H1 (cell line): ENCODE measurements around the gene ACSM2A. TPM values are rescaled to one million over a fixed set of nuclear protein-coding genes. Genes with fewer than 3 reads are reported as not detected.

Experiments used
- CTCF ChIA-PET: fragments of 300-600 bp; sonication (Branson Sonifier 250); formaldehyde crosslinking; loops from one replicate; lab custom pipeline; 2021; ENCODE audit not compliant: partially characterized antibody; lab: Charles Lee
- POLR2A ChIA-PET: fragments of 300-600 bp; sonication (Branson Sonifier 250); formaldehyde crosslinking; loops from one replicate; lab custom pipeline; 2021; ENCODE audit warnings: inconsistent platforms; ENCODE audit not compliant: partially characterized antibody; lab: Charles Lee
- DNase-seq, 2 experiments: peaks; one replicate each; pipeline versions ENCODE4 v3.0.0 to v3.0.0-alpha.2; 2010 to 2022; ENCODE audit warnings: low spot score in 2 of 2, low read depth in 1 of 2, mixed read lengths in 1 of 2
- FAIRE-seq: peaks from 2 replicates; lab custom pipeline; 2011; peaks lifted over from hg19 to GRCh38; lab: Jason Lieb, UNC
- H2AFZ ChIP-seq: 2 replicates; pipeline ENCODE4 v1.8.1; 2012; ENCODE audit warnings: low read length, inconsistent platforms
- H2AK5ac ChIP-seq: 2 replicates; pipeline ENCODE4 v1.6.1; 2013; ENCODE audit warnings: low read depth, low read length
- H2BK120ac ChIP-seq: replicated peaks from 2 replicates; pipeline ENCODE3; 2013; ENCODE audit warnings: low read depth, low read length, inconsistent platforms
- H2BK12ac ChIP-seq: 2 replicates; pipeline ENCODE4 v1.6.1; 2013; ENCODE audit warnings: low read depth, low read length
- H2BK15ac ChIP-seq: 2 replicates; pipeline ENCODE4 v1.6.1; 2013; ENCODE audit warnings: low read length
- H2BK20ac ChIP-seq: 2 replicates; pipeline ENCODE4 v1.6.1; 2013; ENCODE audit warnings: low read length
- H2BK5ac ChIP-seq: 2 replicates; pipeline ENCODE4 v1.6.1; 2013; ENCODE audit warnings: low read depth, low read length
- H3K14ac ChIP-seq: 2 replicates; pipeline ENCODE4 v1.6.1; 2013; ENCODE audit warnings: inconsistent platforms; ENCODE audit not compliant: insufficient read length
- H3K18ac ChIP-seq: 2 replicates; pipeline ENCODE4 v1.6.1; 2013; ENCODE audit warnings: low read length; ENCODE audit errors: extremely low read depth
- H3K23ac ChIP-seq: 2 replicates; pipeline ENCODE4 v1.6.1; 2013; ENCODE audit warnings: inconsistent platforms; ENCODE audit not compliant: insufficient read length
- H3K23me2 ChIP-seq: 2 replicates; pipeline ENCODE4 v1.6.1; 2013; ENCODE audit warnings: low read depth, low read length
- H3K27ac ChIP-seq: 2 replicates; pipeline ENCODE4 v1.6.1; 2011; ENCODE audit warnings: low read depth, low read length, inconsistent platforms
- H3K27me3 ChIP-seq, 4 experiments: replicated peaks in 1 of 4; 1 replicate in 1 of 4; 2 replicates in 3 of 4; pipeline versions ENCODE4 v1.6.1 to v1.8.1; 2011 to 2013; ENCODE audit warnings: low read length in 3 of 4, mild to moderate bottlenecking in 3 of 4, inconsistent platforms in 2 of 4, mixed read lengths in 2 of 4, moderate library complexity in 1 of 4; ENCODE audit not compliant: control insufficient read depth in 3 of 4, insufficient read depth in 3 of 4; ENCODE audit errors: extremely low read depth in 1 of 4
- H3K36me3 ChIP-seq, 4 experiments: 2 replicates each; pipeline versions ENCODE4 v1.6.1 to v1.8.1; 2011 to 2013; ENCODE audit warnings: mild to moderate bottlenecking in 4 of 4, low read length in 3 of 4, moderate library complexity in 2 of 4, control low read depth in 1 of 4, inconsistent platforms in 1 of 4; ENCODE audit not compliant: insufficient read depth in 4 of 4, control insufficient read depth in 2 of 4
- H3K4ac ChIP-seq: replicated peaks from 2 replicates; pipeline ENCODE3; 2013; ENCODE audit warnings: low read length, low read depth, mixed read lengths, inconsistent platforms; ENCODE audit not compliant: insufficient read length
- H3K4me1 ChIP-seq, 4 experiments: replicated peaks in 1 of 4; 1 replicate in 1 of 4; 2 replicates in 3 of 4; pipeline versions ENCODE4 v1.6.1 to v1.8.1; 2011 to 2013; ENCODE audit warnings: low read length in 3 of 4, inconsistent platforms in 2 of 4, mixed read lengths in 1 of 4; ENCODE audit not compliant: insufficient read depth in 4 of 4, control insufficient read depth in 3 of 4
- H3K4me2 ChIP-seq, 2 experiments: 2 replicates each; pipeline versions ENCODE4 v1.6.1 to v1.8.1; 2011 to 2013; ENCODE audit warnings: low read depth in 2 of 2, low read length in 2 of 2, control low read depth in 1 of 2, inconsistent platforms in 1 of 2, mild to moderate bottlenecking in 1 of 2; ENCODE audit not compliant: insufficient read depth in 1 of 2
- H3K4me3 ChIP-seq, 4 experiments: fragments of 200-600, 300-600 bp in 1 of 4; sonication (generic), shearing (Covaris generic), sonication (Bioruptor Twin) in 1 of 4; 2 replicates each; pipeline versions ENCODE4 v1.5.1 to v1.8.1; 2011 to 2016; ENCODE audit warnings: low read length in 4 of 4, low read depth in 3 of 4, control low read depth in 2 of 4, inconsistent platforms in 2 of 4, mild to moderate bottlenecking in 2 of 4, mixed read lengths in 1 of 4, moderate library complexity in 1 of 4; ENCODE audit not compliant: insufficient read depth in 2 of 4; ENCODE audit errors: extremely low read depth in 1 of 4
- H3K56ac ChIP-seq: replicated peaks from 2 replicates; pipeline ENCODE3; 2013; ENCODE audit warnings: low read depth, mild to moderate bottlenecking, mixed read lengths, low read length, inconsistent platforms; ENCODE audit not compliant: insufficient read length
- H3K79me1 ChIP-seq: 2 replicates; pipeline ENCODE4 v1.6.1; 2013; ENCODE audit warnings: low read depth, low read length, control low read depth
- H3K79me2 ChIP-seq, 2 experiments: 2 replicates each; pipeline versions ENCODE4 v1.6.1 to v1.8.1; 2012 to 2013; ENCODE audit warnings: low read length in 2 of 2, mild to moderate bottlenecking in 2 of 2, inconsistent platforms in 1 of 2; ENCODE audit not compliant: insufficient read depth in 2 of 2, control insufficient read depth in 1 of 2
- H3K9ac ChIP-seq, 4 experiments: replicated peaks in 1 of 4; 1 replicate in 1 of 4; 2 replicates in 3 of 4; pipeline versions ENCODE4 v1.6.1 to v1.8.1; 2011 to 2013; ENCODE audit warnings: low read depth in 3 of 4, low read length in 3 of 4, control low read depth in 2 of 4, mild to moderate bottlenecking in 2 of 4, moderate library complexity in 2 of 4, inconsistent platforms in 1 of 4; ENCODE audit errors: extremely low read depth in 1 of 4
- H3K9me3 ChIP-seq, 2 experiments: 2 replicates each; pipeline versions ENCODE4 v1.6.1 to v1.8.1; 2012 to 2013; ENCODE audit warnings: mild to moderate bottlenecking in 2 of 2, moderate library complexity in 2 of 2, control low read depth in 1 of 2, inconsistent platforms in 1 of 2, low read depth in 1 of 2, low read length in 1 of 2, mixed read lengths in 1 of 2; ENCODE audit not compliant: insufficient read depth in 2 of 2
- H4K20me1 ChIP-seq, 2 experiments: replicated peaks in 1 of 2; 2 replicates each; pipeline versions ENCODE3 to v1.8.1; 2011 to 2013; ENCODE audit warnings: inconsistent platforms in 2 of 2, low read length in 2 of 2, mild to moderate bottlenecking in 1 of 2; ENCODE audit not compliant: insufficient read depth in 2 of 2, control insufficient read depth in 1 of 2
- H4K5ac ChIP-seq: 2 replicates; pipeline ENCODE4 v1.6.1; 2013; ENCODE audit warnings: low read length, low read depth, mixed read lengths, inconsistent platforms; ENCODE audit not compliant: insufficient read length
- H4K8ac ChIP-seq: 2 replicates; pipeline ENCODE4 v1.8.0; 2013; ENCODE audit warnings: mild to moderate bottlenecking, moderate library complexity, low read length, inconsistent platforms; ENCODE audit not compliant: insufficient read depth; ENCODE audit errors: extremely low read depth
- H4K91ac ChIP-seq: replicated peaks from 2 replicates; pipeline ENCODE3; 2013; ENCODE audit warnings: low read length, mixed read lengths, inconsistent platforms; ENCODE audit not compliant: insufficient read length
- CHD1 ChIP-seq: IDR thresholded peaks from 2 replicates; pipeline ENCODE4 v1.6.1; 2012; ENCODE audit warnings: low read depth, low read length, improper control_type of control experiment
- EP300 ChIP-seq, 2 experiments: IDR thresholded peaks; 1 replicate in 1 of 2; 2 replicates in 1 of 2; pipeline ENCODE4 v1.6.1; 2011 to 2012; ENCODE audit warnings: low read depth in 2 of 2, low read length in 2 of 2, mild to moderate bottlenecking in 2 of 2, borderline replicate concordance in 1 of 2, inconsistent platforms in 1 of 2, moderate library complexity in 1 of 2
- GABPA ChIP-seq: IDR thresholded peaks from 2 replicates; pipeline ENCODE4 v1.6.1; 2011; ENCODE audit warnings: mild to moderate bottlenecking, low read length, moderate library complexity, borderline replicate concordance; ENCODE audit not compliant: insufficient read depth
- KDM5A ChIP-seq: fragments of 200-600 bp; IDR thresholded peaks from 2 replicates; pipeline ENCODE4 v1.7.1; 2012; ENCODE audit warnings: mild to moderate bottlenecking, low read length, inconsistent platforms, mixed read lengths
- PHF8 ChIP-seq: fragments of 200-600 bp; sonication (generic); conservative IDR thresholded peaks from 2 replicates; pipeline ENCODE4 v1.7.1; 2012; ENCODE audit warnings: low read depth, mild to moderate bottlenecking, inconsistent platforms, low read length, moderate library complexity
- POLR2A ChIP-seq, 2 experiments: IDR thresholded peaks; 1 replicate in 1 of 2; 2 replicates in 1 of 2; pipeline ENCODE4 v1.6.1; 2011; ENCODE audit warnings: low read depth in 2 of 2, low read length in 2 of 2, mild to moderate bottlenecking in 2 of 2; ENCODE audit errors: control extremely low read depth in 1 of 2
- SAP30 ChIP-seq: fragments of 300-600 bp; sonication (generic); IDR thresholded peaks from 2 replicates; pipeline ENCODE4 v1.7.1; 2012; ENCODE audit warnings: low read length, moderate library complexity, mild to moderate bottlenecking, inconsistent platforms; ENCODE audit not compliant: insufficient read depth, insufficient replicate concordance
- SP2 ChIP-seq: IDR thresholded peaks from 2 replicates; pipeline ENCODE4 v1.6.1; 2012; ENCODE audit warnings: mild to moderate bottlenecking, low read length, inconsistent platforms
- SUZ12 ChIP-seq: fragments of 200-600 bp; sonication (generic); IDR thresholded peaks from 2 replicates; pipeline ENCODE4 v1.6.1; 2012; ENCODE audit warnings: mild to moderate bottlenecking, inconsistent platforms, low read length, moderate library complexity, mixed read lengths
- TAF1 ChIP-seq: IDR thresholded peaks from 2 replicates; pipeline ENCODE4 v1.6.1; 2011; ENCODE audit warnings: mild to moderate bottlenecking, low read depth, low read length
- YY1 ChIP-seq: IDR thresholded peaks from 2 replicates; pipeline ENCODE4 v1.6.1; 2011; ENCODE audit warnings: low read depth, mild to moderate bottlenecking, low read length
- WGBS, 2 experiments: shearing (Covaris generic) in 1 of 2; methylation state at CpG; one replicate each; pipeline versions ENCODE4 v1.1.6 to v1.1.7; 2013 to 2015; ENCODE audit warnings: low lambda C conversion rate in 2 of 2, mixed read lengths in 2 of 2, inconsistent platforms in 1 of 2, low coverage in 1 of 2, missing lambda C conversion rate in 1 of 2; ENCODE audit not compliant: insufficient replicate concordance in 2 of 2, insufficient coverage in 1 of 2, insufficient read length in 1 of 2; ENCODE audit errors: extremely low coverage in 1 of 2, missing lambda C conversion rate in 1 of 2; 5-methylcytosine and 5-hydroxymethylcytosine counted together
- polyA plus RNA-seq, 7 experiments: library from polyadenylated mRNA; depleted of rRNA in 3 of 7; stranded (reverse) in 5 of 7; unstranded in 2 of 7; fragments of >200 nt in 5 of 7; fragments of 200-250 nt in 2 of 7; gene quantifications; 1 replicate in 5 of 7; 2 replicates in 1 of 7; 4 replicates in 1 of 7; pipeline versions ENCODE4 v1.2.1 to v1.2.3, GENCODE V29; 2011 to 2013; ENCODE audit warnings: missing spikeins in 2 of 7, mixed read lengths in 2 of 7
- total RNA-seq: library from RNA; stranded (reverse); fragmentation: NEBNext Ultra II Directional; extraction: Animal tissue kit (Norgen Biotek cat#: 25700); gene quantifications from 2 replicates; pipeline ENCODE4 v1.2.1, GENCODE V29; 2021
- TF ChIP-seq, protein P1 (sequence below), 3 experiments: IDR thresholded peaks; 1 replicate in 2 of 3; 2 replicates in 1 of 3; pipeline versions ENCODE4 v1.5.1 to v1.6.1; 2011; ENCODE audit warnings: low read length in 3 of 3, mild to moderate bottlenecking in 3 of 3, inconsistent platforms in 2 of 3, low read depth in 1 of 3, moderate library complexity in 1 of 3; ENCODE audit not compliant: insufficient read depth in 1 of 3; ENCODE audit errors: control extremely low read depth in 1 of 3

ACSM2A gene
- total and polyA plus RNA-seq, 2 of the 8 experiments (the other 6 are each of a cell fraction or from before 2014, with no cell fraction given): not detected

DNA sequence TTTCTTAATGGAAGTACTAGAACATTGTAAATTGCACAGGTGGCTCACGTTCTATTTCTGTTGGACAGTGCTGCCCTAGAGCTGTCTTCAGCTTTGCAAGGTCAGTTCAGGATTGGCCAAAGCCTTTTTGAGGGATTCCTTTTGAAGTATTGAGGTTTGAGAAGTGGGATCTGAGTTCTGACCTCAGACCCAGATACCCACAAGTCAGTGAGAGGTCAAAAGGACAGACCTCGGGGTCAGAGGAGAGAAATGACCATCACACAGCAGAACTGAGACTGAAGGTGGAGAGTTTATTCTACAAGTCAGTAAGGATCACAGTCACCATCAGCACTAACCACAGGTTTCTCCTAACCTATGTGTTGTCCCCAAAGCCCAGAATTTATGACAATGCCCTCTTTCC is 40.3 kb upstream of the ACSM2A start:
- no peak overlapping the region for H3K18ac ChIP-seq
- H3K27me3 ChIP-seq: no peaks in the 10 kb centered on the region
- H3K4me3 ChIP-seq: no peak overlapping the region
- no peaks in the 10 kb centered on the region for H3K79me1 ChIP-seq
- no peak overlapping the region for H4K5ac ChIP-seq
- ChIA-PET CTCF (no interaction called here), POLR2A (no interaction called here)
- no peaks in the 10 kb centered on the region for H3K36me3 ChIP-seq
- no peak overlapping the region for H2BK12ac ChIP-seq
- no peak overlapping the region for H3K56ac ChIP-seq
- no peak overlapping the region for H2AK5ac ChIP-seq
- no peak overlapping the region for H2BK5ac ChIP-seq
- DNase-seq (no peak), FAIRE-seq (no peak)
- WGBS, 2 experiments: 97% methylated on average over 2 of the region's 2 CpGs; no CpG with 5 or more reads in 1 of the 2 experiments
- H3K9me3 ChIP-seq: no peaks in the 10 kb centered on the region
- no peak overlapping the region for H2AFZ ChIP-seq
- H4K20me1 ChIP-seq: no peaks in the 10 kb centered on the region
- no peaks in the 10 kb centered on the region for H3K23me2 ChIP-seq
- H3K9ac ChIP-seq: no peak overlapping the region
- H3K27ac ChIP-seq: no peak overlapping the region
- no peaks in the 10 kb centered on the region for H3K79me2 ChIP-seq
- no peak overlapping the region for H2BK20ac ChIP-seq
- no peak overlapping the region for H3K4ac ChIP-seq
- no peak overlapping the region for H3K14ac ChIP-seq
- no peak overlapping the region for H3K23ac ChIP-seq
- no peak overlapping the region for H3K4me2 ChIP-seq
- H4K8ac ChIP-seq: no peak overlapping the region
- H2BK15ac ChIP-seq: no peak overlapping the region
- H3K4me1 ChIP-seq: peaks cover 0 to 3% (median 0%) of the 10 kb centered on the region in 4 experiments; a peak in 3 of 7 replicates
- no peak overlapping the region for H2BK120ac ChIP-seq
- H4K91ac ChIP-seq: no peak overlapping the region
- TF ChIP-seq KDM5A: no peak
- TF ChIP-seq POLR2A (IDR thresholded peaks at IDR 0.05; ENCODE audit: control extremely low read depth in 1 of 2, low read depth in 2 of 2, low read length in 2 of 2): no peak
- TF ChIP-seq GABPA: no peak
- no peak for TF ChIP-seq EP300 (IDR thresholded peaks at IDR 0.05; ENCODE audit: borderline replicate concordance in 1 of 2, low read depth in 2 of 2, low read length in 2 of 2)
- no peak for TF ChIP-seq SP2
- no peak for TF ChIP-seq SUZ12
- TF ChIP-seq YY1: no peak
- no peak for TF ChIP-seq CHD1
- no peak for TF ChIP-seq TAF1
- no peak for TF ChIP-seq PHF8
- no peak for TF ChIP-seq SAP30
- TF ChIP-seq, protein P1, sequence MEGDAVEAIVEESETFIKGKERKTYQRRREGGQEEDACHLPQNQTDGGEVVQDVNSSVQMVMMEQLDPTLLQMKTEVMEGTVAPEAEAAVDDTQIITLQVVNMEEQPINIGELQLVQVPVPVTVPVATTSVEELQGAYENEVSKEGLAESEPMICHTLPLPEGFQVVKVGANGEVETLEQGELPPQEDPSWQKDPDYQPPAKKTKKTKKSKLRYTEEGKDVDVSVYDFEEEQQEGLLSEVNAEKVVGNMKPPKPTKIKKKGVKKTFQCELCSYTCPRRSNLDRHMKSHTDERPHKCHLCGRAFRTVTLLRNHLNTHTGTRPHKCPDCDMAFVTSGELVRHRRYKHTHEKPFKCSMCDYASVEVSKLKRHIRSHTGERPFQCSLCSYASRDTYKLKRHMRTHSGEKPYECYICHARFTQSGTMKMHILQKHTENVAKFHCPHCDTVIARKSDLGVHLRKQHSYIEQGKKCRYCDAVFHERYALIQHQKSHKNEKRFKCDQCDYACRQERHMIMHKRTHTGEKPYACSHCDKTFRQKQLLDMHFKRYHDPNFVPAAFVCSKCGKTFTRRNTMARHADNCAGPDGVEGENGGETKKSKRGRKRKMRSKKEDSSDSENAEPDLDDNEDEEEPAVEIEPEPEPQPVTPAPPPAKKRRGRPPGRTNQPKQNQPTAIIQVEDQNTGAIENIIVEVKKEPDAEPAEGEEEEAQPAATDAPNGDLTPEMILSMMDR (IDR thresholded peaks at IDR 0.05; ENCODE audit: control extremely low read depth in 1 of 3, insufficient read depth in 1 of 3, low read depth in 1 of 3, low read length in 3 of 3): no peak
